Measurements from ENCODE around the gene MIPEP.

MIPEP gene

GRCh38 chr13:23722726-23723453 is 166.3 kb downstream of the MIPEP start:
- peaks cover 2% of the 10 kb centered on the region for H3K27me3 Mint-ChIP-seq (ENCODE audit: low read depth)
- no peak for DNase-seq (ENCODE audit: low spot score)
- H3K9me3 Mint-ChIP-seq: no peaks in the 10 kb centered on the region
- H3K4me3 Mint-ChIP-seq: no peak overlapping the region
- H3K4me1 Mint-ChIP-seq (ENCODE audit: low read depth): peaks cover 13% of the 10 kb centered on the region
- no peaks in the 10 kb centered on the region for H3K36me3 Mint-ChIP-seq (ENCODE audit: low read depth)
- no peak overlapping the region for H3K27ac Mint-ChIP-seq

- no peak overlapping the region for H3K4me3 Mint-ChIP-seq
- no peaks in the 10 kb centered on the region for H3K36me3 Mint-ChIP-seq (ENCODE audit: low read depth)
- H3K4me1 Mint-ChIP-seq (ENCODE audit: low read depth): peaks cover 15% of the 10 kb centered on the region
- no peak for DNase-seq (ENCODE audit: low spot score)
- H3K27ac Mint-ChIP-seq: no peak overlapping the region
- no peaks in the 10 kb centered on the region for H3K9me3 Mint-ChIP-seq
- peaks cover 10% of the 10 kb centered on the region for H3K27me3 Mint-ChIP-seq (ENCODE audit: low read depth)
Measured at GRCh38 chr13:23718996-23719395, 170.2 kb downstream of the MIPEP start.

- Mint-ChIP-seq H3K27ac (no peak overlapping the region), H3K27me3 (ENCODE audit: low read depth) (peaks cover 24% of the 10 kb centered on the region)
Measured at GRCh38 chr13:23716401-23716800, 172.8 kb downstream of the MIPEP start.

GRCh38 chr13:23715762-23716235 is 173.4 kb downstream of the MIPEP start:
- no peaks in the 10 kb centered on the region for H3K36me3 Mint-ChIP-seq (ENCODE audit: low read depth)
- H3K4me3 Mint-ChIP-seq: no peak overlapping the region
- H3K27ac Mint-ChIP-seq: no peak overlapping the region
- DNase-seq (ENCODE audit: low spot score): no peak
- no peaks in the 10 kb centered on the region for H3K9me3 Mint-ChIP-seq
- peaks cover 15% of the 10 kb centered on the region for H3K4me1 Mint-ChIP-seq (ENCODE audit: low read depth)
- H3K27me3 Mint-ChIP-seq (ENCODE audit: low read depth): peaks cover 24% of the 10 kb centered on the region

More at GRCh38 chr13:23716401-23716800, 172.8 kb downstream of the MIPEP start:
- Mint-ChIP-seq H3K36me3 (ENCODE audit: low read depth) (no peaks in the 10 kb centered on the region), H3K9me3 (no peaks in the 10 kb centered on the region), H3K4me1 (ENCODE audit: low read depth) (peaks cover 15% of the 10 kb centered on the region), H3K4me3 (no peak overlapping the region)
- no peak for DNase-seq (ENCODE audit: low spot score)

GRCh38 chr13:23715092-23715761 is 174.0 kb downstream of the MIPEP start:
- no peak for DNase-seq (ENCODE audit: low spot score)
- Mint-ChIP-seq H3K4me3 (no peak overlapping the region), H3K36me3 (ENCODE audit: low read depth) (no peaks in the 10 kb centered on the region), H3K4me1 (ENCODE audit: low read depth) (peaks cover 15% of the 10 kb centered on the region), H3K27me3 (ENCODE audit: low read depth) (peaks cover 24% of the 10 kb centered on the region), H3K9me3 (no peaks in the 10 kb centered on the region), H3K27ac (no peak overlapping the region)

GRCh38 chr13:23714672-23715071 is 174.5 kb downstream of the MIPEP start:
- peaks cover 15% of the 10 kb centered on the region for H3K4me1 Mint-ChIP-seq (ENCODE audit: low read depth)
- H3K4me3 Mint-ChIP-seq: no peak overlapping the region
- no peaks in the 10 kb centered on the region for H3K9me3 Mint-ChIP-seq
- no peaks in the 10 kb centered on the region for H3K36me3 Mint-ChIP-seq (ENCODE audit: low read depth)
- DNase-seq (ENCODE audit: low spot score): no peak
- H3K27ac Mint-ChIP-seq: no peak overlapping the region
- H3K27me3 Mint-ChIP-seq (ENCODE audit: low read depth): peaks cover 24% of the 10 kb centered on the region

GRCh38 chr13:23711355-23711754 is 177.8 kb downstream of the MIPEP start:
- no peak overlapping the region for H3K4me3 Mint-ChIP-seq
- H3K9me3 Mint-ChIP-seq: no peaks in the 10 kb centered on the region
- no peaks in the 10 kb centered on the region for H3K36me3 Mint-ChIP-seq (ENCODE audit: low read depth)
- DNase-seq (ENCODE audit: low spot score): no peak
- peaks cover 2% of the 10 kb centered on the region for H3K4me1 Mint-ChIP-seq (ENCODE audit: low read depth)
- peaks cover 21% of the 10 kb centered on the region for H3K27me3 Mint-ChIP-seq (ENCODE audit: low read depth)
- no peak overlapping the region for H3K27ac Mint-ChIP-seq

- peaks cover 21% of the 10 kb centered on the region for H3K27me3 Mint-ChIP-seq (ENCODE audit: low read depth)
- H3K4me1 Mint-ChIP-seq (ENCODE audit: low read depth): peaks cover 2% of the 10 kb centered on the region
- H3K9me3 Mint-ChIP-seq: no peaks in the 10 kb centered on the region
- H3K27ac Mint-ChIP-seq: no peak overlapping the region
- no peak for DNase-seq (ENCODE audit: low spot score)
- H3K36me3 Mint-ChIP-seq (ENCODE audit: low read depth): no peaks in the 10 kb centered on the region
- H3K4me3 Mint-ChIP-seq: no peak overlapping the region
Measured at GRCh38 chr13:23710366-23710765, 178.8 kb downstream of the MIPEP start.

GRCh38 chr13:23709536-23709935 is 179.7 kb downstream of the MIPEP start:
- Mint-ChIP-seq H3K9me3 (no peaks in the 10 kb centered on the region), H3K27me3 (ENCODE audit: low read depth) (peaks cover 19% of the 10 kb centered on the region), H3K4me1 (ENCODE audit: low read depth) (peaks cover under 1% of the 10 kb centered on the region), H3K36me3 (ENCODE audit: low read depth) (no peaks in the 10 kb centered on the region), H3K4me3 (no peak overlapping the region), H3K27ac (no peak overlapping the region)
- DNase-seq (ENCODE audit: low spot score): no peak

GRCh38 chr13:23707674-23708073 is 181.5 kb downstream of the MIPEP start:
- Mint-ChIP-seq H3K4me1 (ENCODE audit: low read depth) (no peaks in the 10 kb centered on the region), H3K27me3 (ENCODE audit: low read depth) (peaks cover 4% of the 10 kb centered on the region), H3K36me3 (ENCODE audit: low read depth) (no peaks in the 10 kb centered on the region), H3K4me3 (no peak overlapping the region), H3K27ac (no peak overlapping the region), H3K9me3 (no peaks in the 10 kb centered on the region)
- DNase-seq (ENCODE audit: low spot score): no peak

- H3K4me1 Mint-ChIP-seq (ENCODE audit: low read depth): no peaks in the 10 kb centered on the region
- no peak for DNase-seq (ENCODE audit: low spot score)
- no peaks in the 10 kb centered on the region for H3K36me3 Mint-ChIP-seq (ENCODE audit: low read depth)
- no peaks in the 10 kb centered on the region for H3K9me3 Mint-ChIP-seq
- H3K27ac Mint-ChIP-seq: no peak overlapping the region
- no peak overlapping the region for H3K4me3 Mint-ChIP-seq
- no peaks in the 10 kb centered on the region for H3K27me3 Mint-ChIP-seq (ENCODE audit: low read depth)
Measured at GRCh38 chr13:23705583-23705982, 183.6 kb downstream of the MIPEP start.

- DNase-seq (ENCODE audit: low spot score): no peak
- no peaks in the 10 kb centered on the region for H3K4me1 Mint-ChIP-seq (ENCODE audit: low read depth)
- no peaks in the 10 kb centered on the region for H3K9me3 Mint-ChIP-seq
- H3K4me3 Mint-ChIP-seq: no peak overlapping the region
- H3K36me3 Mint-ChIP-seq (ENCODE audit: low read depth): no peaks in the 10 kb centered on the region
- H3K27me3 Mint-ChIP-seq (ENCODE audit: low read depth): peaks cover 7% of the 10 kb centered on the region
- H3K27ac Mint-ChIP-seq: no peak overlapping the region
Measured at GRCh38 chr13:23703246-23703860, 185.8 kb downstream of the MIPEP start.

GRCh38 chr13:23701636-23702035 is 187.6 kb downstream of the MIPEP start:
- Mint-ChIP-seq H3K9me3 (no peaks in the 10 kb centered on the region), H3K27ac (no peak overlapping the region), H3K36me3 (ENCODE audit: low read depth) (no peaks in the 10 kb centered on the region), H3K4me1 (ENCODE audit: low read depth) (peaks cover 6% of the 10 kb centered on the region), H3K27me3 (ENCODE audit: low read depth) (peaks cover 7% of the 10 kb centered on the region), H3K4me3 (no peak overlapping the region)
- no peak for DNase-seq (ENCODE audit: low spot score)

GRCh38 chr13:23701186-23701585 is 188.0 kb downstream of the MIPEP start:
- H3K36me3 Mint-ChIP-seq (ENCODE audit: low read depth): no peaks in the 10 kb centered on the region
- H3K4me3 Mint-ChIP-seq: no peak overlapping the region

More at GRCh38 chr13:23701186-23701585, 188.0 kb downstream of the MIPEP start:
- Mint-ChIP-seq H3K27ac (no peak overlapping the region), H3K9me3 (no peaks in the 10 kb centered on the region), H3K4me1 (ENCODE audit: low read depth) (peaks cover 8% of the 10 kb centered on the region), H3K27me3 (ENCODE audit: low read depth) (peaks cover 7% of the 10 kb centered on the region)
- DNase-seq (ENCODE audit: low spot score): no peak
